GM23248 (cell line): ENCODE measurements around the gene RTTN. TPM values are rescaled to one million over a fixed set of nuclear protein-coding genes. Genes with fewer than 3 reads are reported as not detected.

Experiments used
- DNase-seq: peaks from one replicate; pipeline ENCODE4 v3.0.0-alpha.2; 2015
- H2AFZ ChIP-seq: fragments of 200-600 bp; sonication (generic); 2 replicates; pipeline ENCODE4 v1.6.1; 2016; ENCODE audit warnings: antibody characterized with exemption
- H3F3A ChIP-seq: fragments of 200-600 bp; sonication (generic); 2 replicates; pipeline ENCODE4 v1.6.1; 2016; ENCODE audit warnings: mild to moderate bottlenecking, antibody characterized with exemption, mixed run types; ENCODE audit not compliant: insufficient read depth
- H3K27ac ChIP-seq: fragments of 200-600 bp; sonication (generic); 2 replicates; pipeline ENCODE4 v1.5.1; 2016; ENCODE audit warnings: mild to moderate bottlenecking
- H3K27me3 ChIP-seq: fragments of 200-600 bp; sonication (generic); replicated peaks from 2 replicates; pipeline ENCODE4 v1.6.1; 2016; ENCODE audit warnings: mild to moderate bottlenecking; ENCODE audit not compliant: insufficient read depth
- H3K36me3 ChIP-seq: fragments of 200-600 bp; sonication (generic); 2 replicates; pipeline ENCODE4 v1.6.1; 2016; ENCODE audit warnings: low read depth, mild to moderate bottlenecking
- H3K4me1 ChIP-seq: fragments of 200-600 bp; sonication (generic); 2 replicates; pipeline ENCODE4 v1.6.1; 2016; ENCODE audit warnings: mild to moderate bottlenecking; ENCODE audit not compliant: insufficient read depth
- H3K4me2 ChIP-seq: fragments of 200-600 bp; sonication (generic); one replicate; pipeline ENCODE4 v1.6.1; 2016; ENCODE audit warnings: mild to moderate bottlenecking; ENCODE audit not compliant: unreplicated experiment
- H3K4me3 ChIP-seq: fragments of 200-600 bp; sonication (generic); 2 replicates; pipeline ENCODE4 v1.5.1; 2016; ENCODE audit warnings: mild to moderate bottlenecking
- H3K79me2 ChIP-seq: fragments of 200-600 bp; sonication (generic); 2 replicates; pipeline ENCODE4 v1.6.1; 2016; ENCODE audit warnings: mild to moderate bottlenecking; ENCODE audit not compliant: insufficient read depth
- H3K9ac ChIP-seq: fragments of 200-600 bp; sonication (generic); 2 replicates; pipeline ENCODE4 v1.6.1; 2016; ENCODE audit warnings: mild to moderate bottlenecking
- H3K9me2 ChIP-seq: fragments of 200-600 bp; sonication (generic); 2 replicates; pipeline ENCODE4 v1.6.1; 2016; ENCODE audit warnings: mixed run types, mild to moderate bottlenecking, moderate library complexity; ENCODE audit not compliant: insufficient read depth
- H3K9me3 ChIP-seq: fragments of 200-600 bp; sonication (generic); one replicate; pipeline ENCODE4 v1.6.1; 2017; ENCODE audit warnings: low read depth
- H4K20me1 ChIP-seq: fragments of 200-600 bp; sonication (generic); 2 replicates; pipeline ENCODE4 v1.6.0; 2016; ENCODE audit not compliant: insufficient read depth
- EZH2 ChIP-seq: fragments of 200-600 bp; sonication (generic); IDR thresholded peaks from 2 replicates; pipeline ENCODE4 v1.6.1; 2018; ENCODE audit warnings: antibody characterized with exemption, mild to moderate bottlenecking; ENCODE audit not compliant: insufficient read depth, poor library complexity, severe bottlenecking
- EZH2phosphoT487 ChIP-seq: fragments of 200-600 bp; sonication (generic); IDR thresholded peaks from 2 replicates; pipeline ENCODE4 v1.6.1; 2018; ENCODE audit warnings: antibody characterized with exemption, moderate library complexity, mild to moderate bottlenecking, low read depth; ENCODE audit not compliant: insufficient read depth
- WGBS, 2 experiments: methylation state at CpG; one replicate each; pipeline ENCODE4 v1.1.6; 2015 to 2017; ENCODE audit warnings: low lambda C conversion rate in 2 of 2, low coverage in 1 of 2; ENCODE audit errors: missing lambda C conversion rate in 2 of 2; 5-methylcytosine and 5-hydroxymethylcytosine counted together
- in situ Hi-C: fragments of 300-500 bp; cut with MboI; formaldehyde crosslinking; loops from 2 replicates; pipeline ENCODE4 v1.15.0; 2020
- polyA plus RNA-seq: library from polyadenylated mRNA; unstranded; fragments of >200 nt; fragmentation: Nextera tagmentation; extraction: Ambion mirVana; gene quantifications from 2 replicates; pipeline ENCODE4 v1.2.1, GENCODE V29; 2016
- total RNA-seq: library from RNA; depleted of rRNA; stranded (reverse); fragments of >200 nt; shearing (Covaris generic); gene quantifications from 2 replicates; pipeline ENCODE4 v1.2.3, GENCODE V29; 2014

The RTTN gene
- total and polyA plus RNA-seq, 2 experiments from 2014 or later = 12.4 to 19.3 TPM

- no peaks in the 10 kb centered on the region; the same call in 1 of the 2 replicates for H3K36me3 ChIP-seq
- no peak overlapping the region for H2AFZ ChIP-seq
- H3K4me1 ChIP-seq = peaks cover 13% of the 10 kb centered on the region
- no peaks in the 10 kb centered on the region for H4K20me1 ChIP-seq
- TF ChIP-seq EZH2phosphoT487 = no peak
- no peak for TF ChIP-seq EZH2
- no peaks in the 10 kb centered on the region for H3K27me3 ChIP-seq
- no peaks in the 10 kb centered on the region for H3K9me3 ChIP-seq
- H3K4me3 ChIP-seq = no peak overlapping the region
- DNase-seq = no peak
- in situ Hi-C loops = no loop called here
- H3K9ac ChIP-seq = no peak overlapping the region
- no peaks in the 10 kb centered on the region for H3K79me2 ChIP-seq
- no peaks in the 10 kb centered on the region for H3K9me2 ChIP-seq
- no peak overlapping the region for H3K4me2 ChIP-seq
- WGBS, 2 experiments = 95 to 98% methylated on average over 2 of the region's 2 CpGs
- peaks cover 8% of the 10 kb centered on the region for H3F3A ChIP-seq
- H3K27ac ChIP-seq = no peak overlapping the region
Measured at GRCh38 chr18:70128271-70128670, 77.2 kb downstream of the RTTN start.

GRCh38 chr18:70127359-70127758, 78.1 kb downstream of the RTTN start:
- peaks cover under 1% of the 10 kb centered on the region for H3F3A ChIP-seq
- H3K4me3 ChIP-seq = no peak overlapping the region
- H3K36me3 ChIP-seq = no peaks in the 10 kb centered on the region; the same call in 1 of the 2 replicates
- H3K9me3 ChIP-seq = no peaks in the 10 kb centered on the region
- no peaks in the 10 kb centered on the region for H3K79me2 ChIP-seq
- H3K27me3 ChIP-seq = no peaks in the 10 kb centered on the region
- TF ChIP-seq EZH2 (no peak), EZH2phosphoT487 (no peak)
- H3K9me2 ChIP-seq = no peaks in the 10 kb centered on the region
- no peak overlapping the region for H3K9ac ChIP-seq
- no peak overlapping the region for H3K4me2 ChIP-seq
- peaks cover 7% of the 10 kb centered on the region for H3K4me1 ChIP-seq
- in situ Hi-C loops = no loop called here
- H2AFZ ChIP-seq = no peak overlapping the region
- no peaks in the 10 kb centered on the region for H4K20me1 ChIP-seq
- 100% methylated on average over 1 of the region's 1 CpG for WGBS, 2 experiments
- DNase-seq = no peak
- no peak overlapping the region for H3K27ac ChIP-seq

- in situ Hi-C loops = no loop called here
- Histone ChIP-seq H3K4me1 (peaks cover 2% of the 10 kb centered on the region; the same call in 1 of the 2 replicates), H3F3A (no peaks in the 10 kb centered on the region), H3K9ac (no peak overlapping the region), H3K9me2 (no peaks in the 10 kb centered on the region), H3K36me3 (no peaks in the 10 kb centered on the region; the same call in 1 of the 2 replicates), H3K9me3 (no peaks in the 10 kb centered on the region), H4K20me1 (no peaks in the 10 kb centered on the region), H3K27ac (no peak overlapping the region), H2AFZ (no peak overlapping the region), H3K4me3 (no peak overlapping the region), H3K27me3 (no peaks in the 10 kb centered on the region), H3K79me2 (no peaks in the 10 kb centered on the region), H3K4me2 (no peak overlapping the region)
- 96 to 97% methylated on average over 1 of the region's 1 CpG for WGBS, 2 experiments
- TF ChIP-seq EZH2 (no peak), EZH2phosphoT487 (no peak)
- DNase-seq = no peak
Measured at GRCh38 chr18:70126832-70127231, 78.7 kb downstream of the RTTN start.

GRCh38 chr18:70124139-70124538, 81.3 kb downstream of the RTTN start:
- Histone ChIP-seq H3F3A (no peaks in the 10 kb centered on the region), H3K4me3 (no peak overlapping the region), H3K4me1 (no peaks in the 10 kb centered on the region), H3K36me3 (no peaks in the 10 kb centered on the region; the same call in 1 of the 2 replicates), H3K4me2 (no peak overlapping the region), H3K9me3 (no peaks in the 10 kb centered on the region), H4K20me1 (no peaks in the 10 kb centered on the region), H3K79me2 (no peaks in the 10 kb centered on the region), H3K9ac (no peak overlapping the region), H2AFZ (no peak overlapping the region), H3K27me3 (no peaks in the 10 kb centered on the region), H3K9me2 (no peaks in the 10 kb centered on the region), H3K27ac (no peak overlapping the region)
- in situ Hi-C loops = no loop called here
- 98 to 100% methylated on average over 4 of the region's 4 CpGs for WGBS, 2 experiments
- TF ChIP-seq EZH2phosphoT487 = no peak
- no peak for TF ChIP-seq EZH2
- DNase-seq = no peak

- TF ChIP-seq EZH2 (no peak), EZH2phosphoT487 (no peak)
- 0 out of 2 replicates have a peak, but pooled peaks cover 5% of the 10 kb centered on the region for H3K4me1 ChIP-seq
- DNase-seq = no peak
- H3K27ac ChIP-seq = no peak overlapping the region
- no peaks in the 10 kb centered on the region for H3K79me2 ChIP-seq
- H2AFZ ChIP-seq = no peak overlapping the region
- H3F3A ChIP-seq = no peaks in the 10 kb centered on the region
- no peaks in the 10 kb centered on the region for H3K9me3 ChIP-seq
- H4K20me1 ChIP-seq = no peaks in the 10 kb centered on the region
- no peaks in the 10 kb centered on the region for H3K9me2 ChIP-seq
- in situ Hi-C loops = no loop called here
- H3K4me2 ChIP-seq = no peak overlapping the region
- H3K36me3 ChIP-seq = peaks cover 5% of the 10 kb centered on the region
- H3K4me3 ChIP-seq = no peak overlapping the region
- WGBS, 2 experiments = 96 to 98% methylated on average over 3 of the region's 3 CpGs
- H3K9ac ChIP-seq = no peak overlapping the region
- no peaks in the 10 kb centered on the region for H3K27me3 ChIP-seq
Measured at GRCh38 chr18:70121842-70122241, 83.6 kb downstream of the RTTN start.
